HG03135 (cell line): Measurements from ENCODE around the gene DRC7.

Experiments used
- ATAC-seq: cut with Tn5 transposase; IDR thresholded peaks from one replicate; pipeline ENCODE4 v1.9.1; 2021; ENCODE audit warnings: mild to moderate bottlenecking, moderate library complexity; ENCODE audit not compliant: unreplicated experiment

Gene DRC7

DNA sequence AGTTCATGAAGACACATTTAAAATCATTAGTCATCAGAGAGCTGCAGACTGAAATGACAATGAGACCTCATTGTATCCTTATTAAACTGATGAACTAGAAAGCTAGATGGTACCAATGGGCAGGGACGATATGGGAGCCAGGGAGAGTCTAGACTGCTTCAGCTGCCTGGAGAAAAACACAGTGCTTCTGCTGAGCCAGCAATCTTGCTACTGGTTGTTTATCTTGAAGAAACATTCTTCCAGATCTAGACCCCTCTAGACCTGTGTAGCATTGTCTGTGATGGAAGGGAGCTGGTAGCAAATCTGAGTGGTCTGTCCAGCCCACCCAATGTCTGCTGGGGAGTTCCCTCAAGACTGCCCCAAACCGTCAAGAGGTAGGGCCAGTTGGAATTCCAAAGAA lies 2.0 kb upstream of the DRC7 start:
- ATAC-seq = no peak

DNA sequence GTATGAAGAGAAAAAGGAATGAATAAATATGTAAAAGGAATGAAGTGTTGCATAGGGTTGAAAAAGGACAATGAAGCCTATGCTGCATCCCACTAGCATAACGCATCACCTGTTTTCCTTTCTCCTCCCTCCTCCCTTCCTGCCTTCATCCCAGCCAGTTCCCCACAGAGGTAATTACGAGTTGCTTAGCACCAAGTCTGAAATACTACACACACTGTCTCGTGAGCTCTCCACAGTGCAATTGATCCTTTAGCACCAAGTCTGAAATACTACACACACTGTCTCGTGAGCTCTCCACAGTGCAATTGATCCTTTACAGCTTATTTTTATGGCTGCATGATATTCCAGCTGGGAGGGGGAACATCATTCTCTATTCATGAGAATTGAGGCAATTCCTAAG lies 1.1 kb upstream of the DRC7 start:
- ATAC-seq = no peak

DNA sequence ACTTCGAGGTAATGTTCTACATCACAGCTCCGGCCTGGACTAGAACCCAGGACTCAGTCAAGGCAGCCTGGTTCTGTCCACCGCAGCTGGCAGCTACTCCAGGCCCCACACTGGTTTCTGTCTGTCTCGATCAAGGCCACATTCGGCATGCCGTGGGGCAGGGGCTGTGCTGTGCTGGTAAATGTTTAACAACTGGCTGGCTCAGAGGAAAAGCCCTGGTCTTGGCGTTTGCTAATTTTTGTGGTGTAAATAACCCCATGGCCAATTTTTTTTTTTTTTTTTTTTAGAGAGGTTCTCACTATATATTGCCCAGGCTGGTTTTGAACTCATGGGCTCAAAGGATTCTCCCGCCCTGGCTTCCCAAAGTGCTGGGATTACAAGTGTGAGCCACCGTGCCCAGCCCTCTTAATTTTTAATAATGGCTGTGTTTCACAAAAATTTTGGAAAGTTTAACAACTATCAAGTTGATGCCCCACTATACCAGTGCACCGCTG lies 328 bp upstream of the DRC7 start:
- no peak for ATAC-seq

DNA sequence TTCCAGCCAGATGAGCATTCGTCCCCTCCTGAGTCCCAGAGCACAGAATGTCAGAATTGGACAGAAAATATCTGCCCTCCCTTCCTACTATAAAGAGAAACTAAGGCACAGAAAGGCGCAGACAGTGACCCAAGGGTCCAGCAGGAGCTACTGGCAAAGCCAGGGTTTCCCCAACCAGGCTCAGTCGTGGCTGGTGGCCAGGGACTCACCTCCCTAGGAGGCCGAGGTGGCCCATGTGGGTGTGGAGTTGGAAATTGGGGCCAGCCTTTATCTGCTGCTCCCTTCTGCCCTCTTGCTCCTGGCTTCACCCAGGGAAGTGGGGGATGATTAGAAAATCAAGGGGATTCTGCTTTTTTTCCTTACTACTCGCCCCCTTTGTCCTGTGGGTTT lies 1.1 kb downstream of the DRC7 start:
- ATAC-seq = no peak

DNA sequence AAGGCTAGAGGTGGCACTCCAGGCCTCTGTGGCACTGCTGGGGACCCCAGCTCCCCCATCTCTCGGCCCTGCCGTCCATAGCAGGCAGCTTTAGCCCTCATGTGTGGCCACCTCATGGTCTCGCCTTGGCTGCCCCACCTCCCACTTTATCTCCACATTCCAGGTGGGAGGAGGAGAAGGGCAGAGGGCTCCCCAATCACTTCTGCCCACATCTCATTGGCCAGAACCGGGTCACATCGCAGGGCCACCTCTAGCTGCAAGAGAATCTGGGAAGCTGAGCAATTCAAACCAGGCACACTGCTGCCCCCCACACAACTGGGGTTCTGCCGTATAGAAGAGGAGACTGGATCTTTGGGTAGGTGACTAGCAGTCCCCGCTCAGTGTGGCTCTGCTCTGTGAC lies 1.6 kb downstream of the DRC7 start:
- ATAC-seq = no peak

DNA sequence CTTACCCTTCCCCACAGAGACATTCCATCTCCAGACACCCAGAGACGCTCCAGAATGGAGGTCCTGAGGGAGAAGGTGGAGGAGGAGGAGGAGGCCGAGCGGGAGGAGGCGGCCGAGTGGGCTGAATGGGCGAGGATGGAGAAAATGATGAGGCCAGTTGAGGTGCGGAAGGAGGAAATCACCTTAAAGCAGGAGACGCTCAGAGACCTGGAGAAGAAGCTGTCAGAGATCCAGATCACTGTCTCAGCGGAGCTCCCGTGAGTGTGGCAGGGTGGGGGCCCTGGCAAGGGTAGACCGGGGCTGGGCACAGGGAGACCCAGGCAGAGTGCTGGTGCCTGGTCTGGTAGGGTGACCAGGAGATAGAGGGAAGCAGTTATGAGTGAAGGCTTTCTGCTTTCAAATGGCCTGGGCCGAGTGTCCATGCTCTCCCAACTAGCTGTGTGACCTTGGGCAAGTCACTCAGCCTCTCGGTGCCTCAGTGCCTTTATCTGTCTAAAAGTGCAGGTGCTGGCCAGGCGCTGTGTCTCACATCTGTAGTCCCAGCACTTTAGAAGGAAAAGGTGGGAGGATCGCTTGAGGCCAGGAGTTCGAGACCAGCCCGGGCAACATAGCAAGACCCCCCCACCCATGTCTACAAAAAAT lies 3.4 kb downstream of the DRC7 start:
- ATAC-seq = no peak

DNA sequence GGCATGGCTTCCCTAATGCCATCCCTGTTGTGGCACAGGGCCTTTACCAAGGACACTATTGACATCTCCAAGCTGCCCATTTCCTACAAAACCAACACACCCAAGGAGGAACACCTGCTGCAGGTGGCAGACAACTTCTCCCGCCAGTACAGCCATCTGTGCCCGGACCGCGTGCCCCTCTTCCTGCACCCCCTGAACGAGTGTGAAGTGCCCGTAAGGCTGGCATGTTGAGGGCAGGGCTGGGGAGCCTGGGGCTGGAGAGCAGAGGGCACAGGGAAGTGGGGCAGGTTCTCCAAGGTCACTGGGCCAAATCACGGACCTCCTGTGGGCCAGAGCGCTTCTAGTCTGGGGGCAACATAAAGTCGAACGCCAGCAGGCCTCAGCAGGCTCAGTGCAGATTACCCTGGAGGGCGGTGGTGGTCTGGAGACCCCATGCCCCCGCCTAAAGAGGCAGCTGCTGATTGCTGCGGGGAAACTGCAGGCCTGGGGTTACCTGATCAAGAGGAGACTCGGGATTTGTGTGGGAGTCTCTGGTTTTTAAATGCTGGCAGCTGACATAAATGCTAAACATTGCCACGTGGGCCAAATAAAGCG lies 4.3 kb downstream of the DRC7 start:
- no peak for ATAC-seq

DNA sequence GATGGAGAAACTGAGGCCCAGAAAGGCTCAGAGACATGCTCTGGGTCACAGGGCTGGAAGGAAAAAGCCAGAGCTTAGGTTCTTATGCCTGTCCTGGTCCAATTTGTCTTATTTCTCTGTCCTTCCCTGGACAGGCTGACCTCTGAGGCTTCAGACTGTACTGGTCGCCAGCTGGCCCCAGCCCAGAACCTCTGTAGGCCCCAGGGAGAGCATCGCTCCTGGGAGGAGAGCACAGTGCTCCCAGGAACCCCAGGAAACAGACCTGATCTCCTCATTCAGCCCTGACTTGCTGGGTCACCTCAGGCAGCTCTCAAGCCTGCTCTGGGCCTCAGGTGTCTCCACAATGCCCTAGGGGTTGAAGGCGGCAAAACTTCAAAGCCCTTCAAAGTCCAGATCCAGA lies 4.9 kb downstream of the DRC7 start:
- no peak for ATAC-seq

DNA sequence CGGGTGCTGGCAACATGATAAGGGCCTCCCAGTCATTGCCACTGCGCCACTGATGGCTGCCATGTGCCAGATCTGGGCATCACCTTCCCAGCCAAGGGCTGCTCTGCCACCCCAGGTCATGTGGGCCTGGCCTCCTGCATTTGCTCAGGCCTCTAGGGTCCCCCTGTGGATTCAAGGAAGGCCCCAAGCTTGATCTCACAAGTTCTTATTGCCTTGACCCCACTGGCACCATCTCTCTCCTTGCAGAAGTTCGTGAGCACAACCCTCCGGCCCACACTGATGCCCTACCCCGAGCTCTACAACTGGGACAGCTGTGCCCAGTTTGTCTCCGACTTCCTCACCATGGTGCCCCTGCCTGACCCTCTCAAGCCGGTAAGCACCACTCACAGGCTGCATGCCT lies 5.3 kb downstream of the DRC7 start:
- ATAC-seq = no peak

DNA sequence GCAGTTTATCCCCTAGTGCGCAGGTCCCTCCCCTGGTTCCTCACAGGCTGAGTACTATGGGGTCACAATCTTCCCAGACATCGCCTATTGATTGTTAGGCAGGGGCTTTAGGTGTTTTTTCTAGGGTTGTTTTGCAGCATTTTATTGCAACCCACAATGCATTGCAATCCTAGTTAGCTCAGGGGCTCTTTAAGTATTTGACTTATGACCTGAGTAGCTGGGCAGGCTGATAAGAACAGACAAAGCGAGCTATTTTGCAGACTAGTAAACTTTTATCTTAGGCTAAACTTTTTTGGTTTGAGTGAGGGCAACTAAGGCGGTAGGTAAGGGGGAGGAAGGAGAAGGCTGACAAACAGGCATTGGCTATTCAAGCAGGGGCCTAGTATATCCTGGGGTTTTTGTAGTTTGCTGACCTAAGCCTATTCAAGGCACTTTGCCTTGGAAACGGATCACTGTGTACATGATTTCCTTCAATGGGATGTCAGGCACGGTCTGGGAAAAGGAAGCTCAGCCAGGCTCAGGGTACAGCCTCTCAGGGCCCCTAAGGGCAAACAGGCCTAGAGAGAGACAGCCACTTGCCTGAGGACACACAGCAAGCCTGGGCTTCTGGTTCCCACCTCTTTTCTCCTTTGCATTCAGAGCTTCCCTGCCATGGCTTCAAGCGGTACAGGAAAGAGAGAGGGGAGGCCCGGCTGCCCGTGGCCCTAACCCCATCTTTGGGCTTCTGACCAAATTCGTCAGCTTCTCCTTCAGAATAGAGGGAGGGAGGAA lies 6.4 kb downstream of the DRC7 start:
- ATAC-seq = no peak

DNA sequence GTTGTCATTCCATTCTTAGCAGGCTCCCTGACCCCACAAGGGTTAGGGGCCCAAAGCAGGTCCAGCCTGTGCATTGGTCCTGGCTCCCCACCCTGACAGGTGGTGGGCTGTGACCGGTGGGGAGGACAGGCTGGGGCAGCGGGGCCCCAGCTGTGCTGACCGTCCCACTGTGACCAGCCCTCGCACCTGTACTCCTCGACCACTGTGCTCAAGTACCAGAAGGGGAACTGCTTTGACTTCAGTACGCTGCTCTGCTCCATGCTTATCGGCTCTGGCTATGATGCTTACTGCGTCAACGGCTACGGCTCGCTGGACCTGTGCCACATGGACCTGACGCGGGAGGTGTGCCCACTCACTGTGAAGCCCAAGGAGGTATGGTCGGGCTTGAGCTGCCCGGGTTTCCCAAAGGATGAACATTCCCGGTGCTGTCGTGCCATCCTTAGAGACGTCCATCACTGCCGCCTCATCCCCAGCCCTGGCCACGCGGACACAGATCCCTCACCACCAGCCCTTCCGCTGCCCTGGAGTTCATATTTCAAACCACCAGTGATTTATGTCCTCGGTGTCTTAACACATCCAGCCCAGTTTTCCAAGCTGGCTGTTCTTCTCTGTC lies 7.3 kb downstream of the DRC7 start:
- no peak for ATAC-seq

DNA sequence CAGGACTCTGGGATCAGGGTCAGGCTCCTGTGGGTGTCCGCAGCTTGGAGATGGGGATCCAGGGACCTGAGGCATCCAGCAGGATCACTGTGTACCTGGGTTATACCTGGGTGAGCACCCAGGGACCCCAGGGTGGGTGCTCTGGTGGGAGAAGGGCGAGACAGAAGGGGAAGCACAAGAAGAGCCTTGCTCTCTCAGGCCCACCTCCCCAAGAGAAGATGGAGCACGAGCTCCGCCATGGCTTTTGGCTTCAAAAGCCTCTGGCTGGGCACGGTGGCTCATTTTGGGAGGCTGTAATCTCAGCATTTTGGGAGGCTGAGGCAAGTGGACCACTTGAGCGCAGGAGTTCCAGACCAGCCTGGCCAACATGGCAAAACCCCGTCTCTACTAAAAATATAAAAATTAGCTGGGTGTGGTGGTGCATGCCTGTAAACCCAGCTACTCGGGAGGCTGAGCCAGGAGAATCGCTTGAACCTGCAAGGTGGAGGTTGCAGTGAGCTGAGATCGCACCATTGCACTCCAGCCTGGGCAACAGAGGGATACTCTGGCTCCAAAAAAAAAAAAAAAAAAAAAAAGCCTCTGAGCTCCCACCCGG lies 8.9 kb downstream of the DRC7 start:
- no peak for ATAC-seq

DNA sequence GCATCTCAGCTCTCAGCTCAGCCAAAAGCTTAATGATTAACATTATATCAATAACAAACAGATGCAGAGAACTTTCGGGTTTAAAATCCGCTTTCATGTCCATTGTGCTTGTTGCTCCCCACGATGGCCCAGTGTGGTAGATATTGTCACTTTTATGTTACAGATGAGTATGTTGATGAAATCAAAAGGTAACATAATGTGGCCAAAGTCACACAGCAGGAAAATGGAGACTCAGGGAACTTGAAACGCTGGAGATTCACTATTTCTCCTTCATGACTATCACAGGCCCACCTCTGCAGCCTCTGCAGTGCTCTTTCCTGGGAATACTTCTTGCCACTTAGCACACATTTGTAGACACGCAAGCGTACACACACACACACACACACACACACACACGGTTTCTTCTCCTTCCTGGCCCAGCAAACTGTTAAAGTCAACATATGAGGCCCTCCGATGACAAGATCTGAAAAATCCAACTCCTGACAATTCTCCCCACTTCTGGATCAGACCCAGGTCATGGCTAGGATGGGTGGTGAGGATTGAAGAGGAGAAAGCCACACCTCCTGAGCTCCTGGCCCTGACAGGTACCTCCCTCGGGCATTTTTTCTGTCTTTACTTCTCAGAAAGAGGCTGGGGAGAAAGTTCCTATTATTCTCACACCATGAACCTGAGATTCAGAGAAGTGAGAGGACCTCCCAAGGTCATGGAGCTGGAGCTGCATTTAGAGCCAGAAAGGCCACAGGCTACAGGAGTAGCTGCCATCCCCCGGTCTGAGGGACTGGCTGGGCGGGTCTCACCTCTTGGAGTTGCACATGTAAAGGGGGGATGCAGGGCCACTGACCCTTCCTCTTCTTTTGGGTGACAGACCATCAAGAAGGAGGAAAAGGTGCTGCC lies 9.7 kb downstream of the DRC7 start:
- no peak for ATAC-seq

DNA sequence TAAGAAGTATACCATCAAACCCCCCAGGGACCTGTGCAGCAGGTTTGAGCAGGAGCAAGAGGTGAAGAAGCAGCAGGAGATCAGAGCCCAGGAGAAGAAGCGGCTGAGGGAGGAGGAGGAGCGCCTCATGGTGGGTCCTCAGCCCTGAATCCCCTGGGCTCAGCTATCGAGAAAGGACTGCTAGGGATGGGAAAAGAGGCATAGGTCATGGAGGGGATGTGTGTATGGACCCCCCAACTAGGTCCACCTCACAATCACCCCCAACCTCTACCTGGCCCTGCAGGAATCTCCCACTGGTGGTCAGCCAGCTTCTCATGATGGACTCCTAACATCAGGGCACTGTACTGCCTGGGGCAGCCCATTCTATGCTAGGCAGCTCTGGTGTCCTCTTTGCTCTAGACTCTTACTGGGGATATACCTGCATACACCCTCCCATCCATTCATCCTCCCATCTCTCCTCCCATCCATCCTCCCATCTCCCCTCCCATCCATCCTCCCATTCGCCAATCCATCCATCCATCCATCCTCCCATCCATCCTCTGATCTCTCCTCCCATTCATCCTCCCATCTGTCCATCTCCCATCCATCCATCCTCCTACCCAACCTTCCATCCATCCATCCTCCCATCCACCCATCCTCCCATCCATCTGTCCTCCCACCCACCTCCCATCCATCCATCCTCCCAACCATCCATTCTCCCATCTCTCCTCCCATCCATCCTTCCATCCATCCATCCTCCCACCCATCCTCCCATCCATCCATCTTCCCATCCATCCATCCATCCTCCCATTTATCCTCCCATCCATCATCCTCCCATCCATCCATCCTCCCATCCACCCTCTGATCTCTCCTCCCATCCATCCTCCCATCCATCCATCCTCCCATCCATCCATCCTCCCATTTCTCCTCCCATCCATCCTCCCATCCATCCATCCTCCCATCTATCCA lies 10.6 kb downstream of the DRC7 start:
- ATAC-seq = no peak

DNA sequence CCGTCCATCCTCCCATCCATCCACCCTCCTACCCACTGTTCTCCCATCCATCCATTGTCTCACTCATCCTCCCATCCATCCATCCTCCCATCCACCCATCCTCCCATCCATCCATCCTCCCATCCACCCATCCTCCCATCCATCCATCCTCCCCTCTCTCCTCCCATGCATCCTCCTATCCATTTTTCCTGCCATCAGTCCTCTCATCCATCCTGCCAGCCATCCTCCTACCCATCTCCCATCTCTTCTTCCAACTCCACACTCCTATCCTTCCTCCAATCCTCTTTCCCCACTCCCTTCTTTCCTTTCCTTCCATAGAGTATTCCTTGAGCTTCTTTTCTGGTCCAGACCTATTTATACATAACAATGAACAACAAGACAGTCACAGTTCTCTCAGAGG lies 12.1 kb downstream of the DRC7 start:
- ATAC-seq = no peak

DNA sequence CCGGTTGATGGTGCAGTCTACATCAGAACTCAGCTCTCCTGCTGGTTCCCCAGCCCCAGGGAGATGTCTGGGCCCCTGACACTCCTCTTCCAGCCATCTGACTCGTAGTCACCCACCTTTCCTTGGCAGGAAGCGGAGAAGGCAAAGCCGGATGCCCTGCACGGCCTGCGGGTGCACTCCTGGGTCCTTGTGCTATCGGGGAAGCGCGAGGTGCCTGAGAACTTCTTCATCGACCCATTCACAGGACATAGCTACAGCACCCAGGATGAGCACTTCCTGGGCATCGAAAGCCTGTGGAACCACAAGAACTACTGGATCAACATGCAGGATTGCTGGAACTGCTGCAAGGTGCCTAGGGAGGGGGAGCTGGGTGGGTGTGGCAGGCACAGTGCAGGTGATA lies 12.7 kb downstream of the DRC7 start:
- ATAC-seq = no peak

DNA sequence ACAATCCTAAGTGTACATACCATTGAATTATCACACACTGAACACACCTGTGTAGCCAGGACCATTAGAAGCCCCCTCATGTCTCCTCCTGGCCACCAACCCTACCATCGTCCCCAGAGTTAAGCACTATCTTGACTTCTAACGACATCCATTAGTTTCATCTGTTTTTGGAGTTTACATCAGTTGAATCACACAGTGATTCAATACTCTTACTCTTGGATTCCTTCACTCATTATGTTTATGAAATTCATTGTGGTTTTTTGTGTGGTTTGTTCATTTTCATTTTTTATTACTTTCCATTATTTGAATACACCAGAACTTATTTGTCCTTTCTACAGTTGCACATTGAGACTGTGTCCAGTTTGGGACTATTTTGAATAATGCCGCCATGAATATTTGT lies 13.6 kb downstream of the DRC7 start:
- ATAC-seq = no peak

DNA sequence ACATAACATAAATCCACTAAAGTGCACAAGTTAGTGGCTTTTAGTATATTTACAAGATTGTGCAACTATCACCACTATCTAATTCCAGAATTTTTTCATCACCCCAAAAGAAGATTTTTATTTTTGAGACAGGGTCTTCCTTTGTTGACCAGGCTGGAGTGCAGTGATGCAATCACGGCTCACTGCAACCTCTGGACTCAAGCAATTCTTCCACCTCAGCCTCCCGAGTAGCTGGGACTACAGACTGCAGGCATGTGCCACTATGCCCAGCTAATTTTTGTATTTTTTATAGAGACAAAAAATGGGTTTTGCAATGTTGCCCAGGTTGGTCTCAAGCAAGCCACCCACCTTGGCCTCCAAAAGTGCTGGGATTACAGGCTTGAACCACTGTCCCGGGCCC lies 15.1 kb downstream of the DRC7 start:
- ATAC-seq = no peak

DNA sequence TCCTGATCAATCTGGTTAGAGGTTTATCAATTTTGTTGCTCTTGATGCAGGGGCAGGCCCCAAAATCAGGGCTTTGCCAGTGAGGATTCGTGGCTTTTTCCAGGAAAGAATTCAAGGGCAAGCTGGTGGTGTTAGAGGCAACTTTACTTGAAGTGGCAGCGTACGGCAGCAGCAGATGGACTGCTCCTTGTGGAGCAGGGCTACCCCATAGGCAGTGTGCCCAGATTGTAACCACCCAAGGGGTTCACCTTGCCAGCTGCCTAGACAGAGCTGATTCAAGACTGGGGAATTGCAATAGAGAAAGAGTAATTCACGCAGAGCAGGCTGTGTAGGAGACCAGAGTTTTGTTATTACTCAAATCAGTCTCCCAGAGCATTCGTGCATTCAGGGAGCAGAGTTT lies 16.7 kb downstream of the DRC7 start:
- no peak for ATAC-seq
